Common myeloid progenitor, CD34-positive (primary cell): Measurements from ENCODE around the gene EXOC6.

Source experiments
- CTCF ChIA-PET: fragments of 350-600 bp; sonication (Branson Sonifier 250); formaldehyde crosslinking; loops from one replicate; lab custom pipeline; 2021; ENCODE audit warnings: antibody characterized with exemption; lab: Charles Lee
- POLR2A ChIA-PET: fragments of 350-600 bp; sonication (Branson Sonifier 250); formaldehyde crosslinking; loops from one replicate; lab custom pipeline; 2021; ENCODE audit warnings: antibody characterized with exemption; lab: Charles Lee
- DNase-seq, 3 donors: peaks; one replicate each; pipeline versions ENCODE4 v3.0.0 to v3.0.0-alpha.2; 2013
- H3K27ac ChIP-seq, 2 experiments: 1 replicate in 1 of 2; 2 replicates in 1 of 2; pipeline ENCODE4 v1.7.0; 2013; ENCODE audit warnings: inconsistent platforms in 2 of 2, low read length in 2 of 2, mild to moderate bottlenecking in 2 of 2, low read depth in 1 of 2, moderate library complexity in 1 of 2; ENCODE audit not compliant: severe bottlenecking in 2 of 2, insufficient read depth in 1 of 2, poor library complexity in 1 of 2
- H3K27me3 ChIP-seq, 5 experiments: replicated peaks in 2 of 5; 1 replicate in 3 of 5; 2 replicates in 2 of 5; pipeline versions ENCODE4 v1.6.1 to v1.7.0; 2013; ENCODE audit warnings: low read length in 4 of 5, mild to moderate bottlenecking in 2 of 5, moderate library complexity in 2 of 5, inconsistent platforms in 1 of 5; ENCODE audit not compliant: insufficient read depth in 5 of 5, control insufficient read depth in 4 of 5
- H3K36me3 ChIP-seq, 4 experiments: 1 replicate in 2 of 4; 2 replicates in 2 of 4; pipeline versions ENCODE4 v1.6.1 to v1.7.0; 2013; ENCODE audit warnings: low read length in 3 of 4, control low read depth in 1 of 4, mild to moderate bottlenecking in 1 of 4; ENCODE audit not compliant: control insufficient read depth in 4 of 4, insufficient read depth in 4 of 4
- H3K4me1 ChIP-seq, 4 experiments: 1 replicate in 3 of 4; 2 replicates in 1 of 4; pipeline versions ENCODE4 v1.6.1 to v1.7.1; 2013; ENCODE audit warnings: low read length in 3 of 4, mild to moderate bottlenecking in 3 of 4, control low read depth in 1 of 4, inconsistent platforms in 1 of 4, moderate library complexity in 1 of 4; ENCODE audit not compliant: control insufficient read depth in 4 of 4, insufficient read depth in 4 of 4; ENCODE audit errors: control extremely low read depth in 1 of 4
- H3K4me3 ChIP-seq, 7 experiments: 1 replicate in 4 of 7; 2 replicates in 3 of 7; pipeline versions ENCODE4 v1.5.1 to v1.7.0; 2013; ENCODE audit warnings: mild to moderate bottlenecking in 7 of 7, low read length in 6 of 7, moderate library complexity in 6 of 7, inconsistent platforms in 2 of 7, low read depth in 2 of 7, control low read depth in 1 of 7; ENCODE audit not compliant: insufficient read depth in 4 of 7, control insufficient read depth in 1 of 7; ENCODE audit errors: extremely low read depth in 1 of 7
- H3K9me3 ChIP-seq, 5 experiments: 1 replicate in 4 of 5; 2 replicates in 1 of 5; pipeline versions ENCODE4 v1.6.1 to v1.7.1; 2013; ENCODE audit warnings: low read length in 4 of 5, mild to moderate bottlenecking in 2 of 5, inconsistent platforms in 1 of 5, low read depth in 1 of 5, moderate library complexity in 1 of 5; ENCODE audit not compliant: control insufficient read depth in 4 of 5, insufficient read depth in 2 of 5; ENCODE audit errors: control extremely low read depth in 1 of 5
- WGBS: methylation state at CpG from one replicate; pipeline ENCODE4 v1.1.5; 2013; ENCODE audit not compliant: insufficient coverage; 5-methylcytosine and 5-hydroxymethylcytosine counted together

The EXOC6 gene

DNA sequence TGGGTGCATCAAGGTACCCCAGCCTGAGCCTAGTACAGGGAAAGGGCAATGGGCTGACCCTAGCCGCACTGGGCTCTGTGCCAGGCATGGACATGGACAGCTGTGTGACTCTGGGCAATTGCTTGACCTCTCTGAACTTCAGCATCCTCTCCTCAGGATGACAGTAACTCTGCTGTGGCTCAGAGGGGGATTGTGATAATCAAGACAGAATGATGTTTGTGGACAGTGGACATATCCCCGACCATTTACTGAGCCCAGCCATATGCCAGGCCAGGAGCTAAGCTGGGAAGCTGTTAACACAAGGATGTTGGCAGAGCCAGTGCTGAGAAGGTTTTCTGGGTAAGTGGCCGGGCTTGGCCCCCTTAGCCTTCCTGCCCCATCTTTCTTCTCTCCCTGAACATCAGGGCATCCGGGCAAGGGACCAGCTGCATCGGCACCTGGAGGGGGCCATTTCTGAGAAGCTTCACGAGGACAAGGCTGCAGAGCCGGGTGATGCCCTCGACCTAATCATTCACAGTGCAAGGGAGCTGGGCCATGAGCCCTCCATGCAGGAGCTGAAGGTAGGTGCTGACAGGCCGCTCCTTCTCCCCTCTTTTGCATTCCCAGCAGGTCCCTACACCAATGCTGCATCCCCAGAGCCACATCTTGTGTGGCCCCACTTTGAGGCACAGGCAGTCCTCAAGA, 215.8 kb downstream of the EXOC6 start:
- no peak overlapping the region for H3K27ac ChIP-seq
- H3K4me3 ChIP-seq = no peak overlapping the region
- 90% methylated on average over 8 of the region's 9 CpGs for WGBS
- H3K36me3 ChIP-seq = peaks cover 2 to 13% (median 8%) of the 10 kb centered on the region in 4 experiments
- ChIA-PET CTCF (interaction anchor here (1.2 to 7.2 kb wide), 3 partner anchors 12 to 293 kb away, joined by 4 to 76 read pairs (median 4); partner anchors contain the start of gene CYP26A1), POLR2A (no interaction called here)
- H3K9me3 ChIP-seq = peaks cover 0 to 5% (median 0%) of the 10 kb centered on the region in 5 experiments
- DNase-seq = no peak
- peaks cover 15 to 99% (median 62%) of the 10 kb centered on the region in 5 experiments for H3K27me3 ChIP-seq
- H3K4me1 ChIP-seq = peaks cover 2 to 59% (median 45%) of the 10 kb centered on the region in 4 experiments

DNA sequence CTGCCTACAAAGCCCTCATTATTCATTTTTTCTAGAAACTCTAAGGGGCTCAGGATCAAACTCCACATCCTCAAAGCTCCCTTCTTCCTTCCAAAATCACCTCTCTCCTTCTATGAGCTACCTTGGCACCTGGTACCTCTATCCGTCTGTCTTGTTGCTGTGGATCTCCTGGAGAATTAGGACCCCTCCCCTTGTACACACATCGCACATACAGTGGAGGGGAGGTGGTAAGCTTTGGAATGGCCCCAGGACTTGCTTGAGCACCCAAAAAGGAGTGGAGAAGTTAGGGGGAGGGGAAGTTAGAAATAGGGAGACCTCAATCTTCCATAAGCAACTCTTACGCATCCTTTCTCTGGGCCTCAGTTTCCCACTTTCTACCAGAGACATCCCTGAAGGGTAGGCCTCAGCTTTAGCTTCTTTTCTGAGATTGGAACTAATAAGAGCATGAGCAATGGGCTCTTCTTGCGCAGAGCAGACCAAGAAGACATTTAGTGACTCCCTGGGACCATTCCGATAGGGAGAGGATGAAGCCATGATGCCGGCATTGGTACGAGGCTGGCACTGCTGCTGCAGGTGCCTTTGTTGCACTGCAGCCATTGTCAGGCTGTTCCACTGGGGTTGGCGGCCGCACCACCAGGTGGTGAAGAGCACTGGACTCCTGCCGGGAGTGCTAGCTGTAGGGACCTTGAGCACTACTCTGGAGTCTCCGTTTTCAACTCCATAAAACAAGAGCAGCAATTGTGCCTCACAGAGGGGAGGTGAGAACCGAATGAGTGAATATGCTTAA, 216.7 kb downstream of the EXOC6 start:
- H3K36me3 ChIP-seq = peaks cover 0 to 4% (median under 1%) of the 10 kb centered on the region in 4 experiments
- DNase-seq = no peak
- POLR2A ChIA-PET = no interaction called here
- WGBS = 80% methylated on average over 10 of the region's 12 CpGs
- peaks cover 0 to under 1% (median 0%) of the 10 kb centered on the region in 5 experiments for H3K9me3 ChIP-seq
- no peak overlapping the region for H3K27ac ChIP-seq
- H3K27me3 ChIP-seq = peaks cover 14 to 100% (median 63%) of the 10 kb centered on the region in 5 experiments
- peaks cover under 1 to 57% (median 45%) of the 10 kb centered on the region in 4 experiments for H3K4me1 ChIP-seq
- CTCF ChIA-PET = interaction anchor here (1.0 to 7.2 kb wide), 4 partner anchors 9 to 288 kb away, joined by 3 to 76 read pairs (median 4); partner anchors contain the start of gene CYP26A1
- no peak overlapping the region for H3K4me3 ChIP-seq

DNA sequence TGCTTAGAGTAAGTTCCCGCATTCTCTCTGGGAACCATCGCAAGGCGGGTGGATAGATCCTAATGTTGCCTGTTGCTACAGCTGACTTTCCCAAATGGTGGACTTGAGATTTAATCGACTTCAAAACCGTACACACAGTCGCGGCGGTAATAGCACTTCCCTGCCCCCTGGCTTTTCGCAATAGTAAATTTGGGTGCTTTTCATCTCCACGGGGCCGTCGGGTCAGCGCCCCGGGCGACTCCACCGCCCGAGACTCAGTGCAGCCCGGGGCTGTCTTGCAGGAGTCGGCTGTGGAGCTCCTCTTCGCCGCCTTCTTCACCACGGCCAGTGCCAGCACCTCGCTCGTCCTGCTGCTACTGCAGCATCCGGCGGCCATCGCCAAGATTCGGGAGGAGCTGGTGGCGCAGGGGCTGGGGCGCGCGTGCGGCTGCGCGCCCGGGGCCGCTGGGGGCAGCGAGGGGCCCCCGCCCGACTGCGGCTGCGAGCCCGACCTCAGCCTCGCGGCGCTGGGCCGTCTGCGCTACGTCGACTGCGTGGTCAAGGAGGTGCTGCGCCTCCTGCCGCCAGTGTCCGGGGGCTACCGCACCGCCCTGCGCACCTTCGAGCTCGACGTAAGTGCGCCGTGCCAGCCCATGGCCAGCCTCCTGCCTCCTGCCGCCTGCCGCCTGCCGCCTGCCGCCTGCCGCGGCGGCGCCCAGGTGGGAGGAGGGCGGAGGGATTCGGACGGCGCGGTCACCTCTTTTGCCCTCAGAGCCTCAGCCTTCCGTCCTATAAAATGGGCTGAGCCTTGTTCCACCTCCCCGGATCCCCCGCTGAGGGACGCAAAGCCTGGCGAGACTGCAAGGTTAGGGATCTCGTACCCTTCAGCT, 217.6 kb downstream of the EXOC6 start:
- H3K36me3 ChIP-seq = no peaks in the 10 kb centered on the region
- POLR2A ChIA-PET = interaction anchor here (0.6 kb wide), 1 partner anchor 417 kb away, joined by 3 read pairs; no protein-coding TSS in a partner anchor
- H3K4me1 ChIP-seq = peaks cover 0 to 50% (median 43%) of the 10 kb centered on the region in 4 experiments
- DNase-seq = peak in 1 of 3 donors; percentile 27
- CTCF ChIA-PET = interaction anchor here (0.7 to 7.2 kb wide), 5 partner anchors 10 to 252 kb away, joined by 3 to 76 read pairs (median 3); partner anchors contain the start of gene CYP26A1
- WGBS = 8% methylated on average over 74 of the region's 81 CpGs
- no peak overlapping the region for H3K27ac ChIP-seq
- H3K27me3 ChIP-seq = peaks cover 14 to 100% (median 67%) of the 10 kb centered on the region in 5 experiments
- H3K9me3 ChIP-seq = no peaks in the 10 kb centered on the region
- H3K4me3 ChIP-seq = peak overlapping the region in 4 of 7 experiments; percentile 33 to 62 (median 52)

DNA sequence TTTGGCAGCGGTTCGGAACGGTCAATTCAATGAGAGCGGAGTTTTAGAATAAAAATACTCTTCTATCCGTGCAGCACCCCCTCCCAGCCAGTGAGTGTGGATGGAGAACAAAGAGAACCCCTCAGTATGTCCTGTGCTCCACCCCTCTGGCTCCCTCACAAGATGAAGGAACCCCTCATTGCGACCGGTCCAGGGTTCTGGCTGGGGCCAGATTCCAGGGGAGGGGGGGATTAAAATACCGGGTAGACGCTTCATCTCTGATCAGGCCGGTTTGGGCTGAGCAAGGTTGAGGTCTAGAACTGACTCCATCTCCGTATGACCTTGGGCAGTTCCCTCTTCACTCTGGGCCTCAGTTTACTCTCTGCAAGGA, 218.2 kb downstream of the EXOC6 start:
- WGBS = 10% methylated on average over 9 of the region's 11 CpGs
- peaks cover 0 to 46% (median 42%) of the 10 kb centered on the region in 4 experiments for H3K4me1 ChIP-seq
- POLR2A ChIA-PET = interaction anchor here (0.6 kb wide), 1 partner anchor 416 kb away, joined by 3 read pairs; no protein-coding TSS in a partner anchor
- no peaks in the 10 kb centered on the region for H3K36me3 ChIP-seq
- DNase-seq = no peak
- CTCF ChIA-PET = interaction anchor here (0.7 to 7.2 kb wide), 3 partner anchors 10 to 251 kb away, joined by 3 to 76 read pairs (median 3); partner anchors contain the start of gene CYP26A1
- H3K4me3 ChIP-seq = no peak overlapping the region
- H3K9me3 ChIP-seq = no peaks in the 10 kb centered on the region
- no peak overlapping the region for H3K27ac ChIP-seq
- H3K27me3 ChIP-seq = peaks cover 14 to 98% (median 69%) of the 10 kb centered on the region in 5 experiments

DNA sequence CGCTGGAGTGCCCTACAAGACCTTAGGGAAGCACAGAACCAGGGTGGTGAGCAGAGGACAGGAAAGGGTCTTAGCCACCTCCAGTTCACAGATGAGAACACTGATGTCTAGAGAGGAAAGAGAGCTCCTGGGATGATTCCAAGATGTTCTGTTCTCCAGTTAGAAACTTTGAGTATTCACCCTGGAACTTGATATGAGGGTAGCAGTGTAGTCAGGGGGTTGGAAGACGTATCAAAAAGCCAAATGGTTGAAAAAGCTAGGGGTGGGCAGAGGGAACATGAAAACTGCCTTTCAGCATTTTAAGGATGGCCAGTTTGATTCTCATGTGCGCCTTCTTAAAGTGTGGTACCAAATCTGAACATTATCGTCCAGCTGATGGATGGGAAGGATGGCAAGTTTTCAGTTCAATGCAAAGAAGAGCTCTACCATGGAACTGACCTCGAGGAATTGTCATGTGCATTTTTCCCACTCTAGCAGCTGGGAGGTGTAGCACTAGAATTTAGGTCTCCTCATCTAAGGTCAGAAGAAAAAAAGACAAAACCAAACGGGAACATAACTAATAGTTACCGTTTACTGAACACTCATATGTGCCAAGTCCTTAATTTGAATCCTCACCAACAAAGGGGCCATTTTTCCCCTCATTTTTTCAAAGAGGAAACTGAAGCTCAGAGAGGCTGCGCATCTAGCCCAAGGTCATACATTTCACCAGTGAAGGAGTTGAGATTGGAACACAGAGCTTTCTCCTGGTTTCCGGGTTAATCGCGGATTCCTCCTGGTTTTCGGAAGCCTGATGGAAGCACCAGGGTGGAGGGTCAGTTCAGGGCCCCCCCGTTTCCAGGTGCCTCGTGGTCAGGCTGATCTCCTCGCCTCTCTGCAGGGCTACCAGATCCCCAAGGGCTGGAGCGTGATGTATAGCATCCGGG, 219.4 kb downstream of the EXOC6 start:
- H3K27ac ChIP-seq = no peak overlapping the region
- peaks cover 0 to 46% (median 42%) of the 10 kb centered on the region in 4 experiments for H3K4me1 ChIP-seq
- ChIA-PET POLR2A (no interaction called here), CTCF (interaction anchor here (0.9 to 7.2 kb wide), 8 partner anchors 8 to 181 kb away, joined by 3 to 76 read pairs (median 3); partner anchors contain the start of gene CYP26A1)
- no peaks in the 10 kb centered on the region for H3K36me3 ChIP-seq
- 15% methylated on average over 17 of the region's 17 CpGs for WGBS
- H3K9me3 ChIP-seq = no peaks in the 10 kb centered on the region
- peak overlapping the region in 4 of 7 experiments; percentile 38 to 61 (median 57) for H3K4me3 ChIP-seq
- H3K27me3 ChIP-seq = peaks cover 14 to 99% (median 76%) of the 10 kb centered on the region in 5 experiments
- no peak for DNase-seq
